GM19025 (cell line): Measurements from ENCODE around the gene RAMAC.
"Not testable (repeated sequence)": the region's sequence is repeated elsewhere in the genome, so short reads cannot be mapped to it uniquely, and the experiment has no call there.

ENCODE experiments used
- ATAC-seq: cut with Tn5 transposase; IDR thresholded peaks from one replicate; pipeline ENCODE4 v1.9.1; 2021; ENCODE audit warnings: mild to moderate bottlenecking, low read depth, moderate library complexity; ENCODE audit not compliant: unreplicated experiment

Gene RAMAC

DNA sequence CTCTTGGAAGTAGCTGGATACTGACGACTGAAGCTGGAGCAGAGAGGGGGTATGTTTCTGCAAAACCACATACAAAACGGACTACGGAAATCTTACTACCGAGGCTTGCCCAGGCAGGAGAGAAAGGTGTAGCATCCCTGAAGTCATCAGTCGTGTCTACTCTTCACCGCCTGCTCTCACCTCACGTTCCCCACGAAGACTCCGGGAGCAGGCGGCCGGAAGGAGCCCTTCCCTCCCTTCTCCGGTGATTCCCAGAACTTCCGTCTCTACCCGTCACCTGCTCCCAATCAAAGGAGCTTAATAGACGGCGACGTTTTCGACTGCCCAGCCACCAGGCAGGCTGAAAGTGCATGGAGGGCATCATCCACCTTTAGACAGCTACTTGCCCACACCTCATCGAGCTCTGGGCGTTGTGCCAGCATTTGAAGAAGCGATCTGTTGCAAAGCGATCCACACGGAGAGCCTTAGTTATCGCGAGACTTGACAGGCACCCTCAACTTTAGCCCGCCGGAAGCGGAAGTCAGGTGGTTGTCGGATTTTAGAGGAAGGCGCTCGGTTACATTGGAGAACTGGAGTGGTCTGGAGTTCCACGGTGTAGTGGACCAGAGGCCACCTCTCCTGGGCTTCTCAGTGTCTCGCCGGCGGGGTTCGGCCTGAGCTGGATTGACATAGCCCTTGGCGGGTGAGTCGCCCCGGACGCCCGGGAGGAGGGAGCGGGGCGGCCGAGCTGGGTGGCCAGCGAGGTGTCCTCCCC lies at the start of gene RAMAC:
TSS of gene RAMAC (plus strand) at position 523 of the 754 bp plus-strand sequence. CDS start 2,809 bp downstream, outside the sequence.
- ATAC-seq: peak; percentile 95

GRCh38 chr15:82936966-82937711 lies 48.9 kb upstream of the RAMAC start:
- no peak for ATAC-seq

DNA sequence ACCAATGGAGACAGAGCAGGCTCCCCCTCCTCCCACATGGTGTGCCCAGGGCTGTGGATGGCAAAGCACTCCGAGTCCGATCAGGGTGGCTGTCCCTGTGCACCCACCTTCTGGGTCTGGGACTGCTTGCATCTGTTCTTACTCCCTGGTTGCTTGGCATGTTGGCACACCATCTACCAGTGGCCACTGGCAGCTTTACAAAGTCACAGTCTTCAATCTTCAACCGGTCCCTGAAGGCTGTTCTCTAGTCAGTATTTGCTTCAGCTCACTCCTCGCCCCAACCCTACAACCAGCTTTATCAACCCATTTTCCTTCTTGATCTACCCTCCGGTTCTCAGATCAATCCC lies 48.3 kb upstream of the RAMAC start:
- ATAC-seq: no peak

DNA sequence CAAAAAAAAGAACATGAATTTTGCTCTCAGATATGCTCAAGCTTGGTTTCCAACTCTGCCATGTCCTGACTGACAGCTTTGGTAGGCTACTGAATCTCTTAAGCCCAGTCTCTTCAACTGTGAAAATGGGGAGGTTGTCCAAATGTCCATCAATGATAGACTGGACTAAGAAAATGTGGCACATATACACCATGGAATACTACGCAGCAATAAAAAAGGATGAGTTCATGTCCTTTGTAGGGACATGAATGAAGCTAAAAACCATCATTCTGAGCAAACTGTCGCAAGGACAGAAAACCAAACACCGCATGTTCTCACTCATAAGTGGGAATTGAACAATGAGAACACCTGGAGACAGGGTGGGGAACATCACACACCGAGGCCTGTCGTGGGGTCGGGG lies 46.3 kb upstream of the RAMAC start:
- not testable (repeated sequence) for ATAC-seq

- ATAC-seq: no peak
Observed at GRCh38 chr15:82942691-82943090, 43.3 kb upstream of the RAMAC start.

DNA sequence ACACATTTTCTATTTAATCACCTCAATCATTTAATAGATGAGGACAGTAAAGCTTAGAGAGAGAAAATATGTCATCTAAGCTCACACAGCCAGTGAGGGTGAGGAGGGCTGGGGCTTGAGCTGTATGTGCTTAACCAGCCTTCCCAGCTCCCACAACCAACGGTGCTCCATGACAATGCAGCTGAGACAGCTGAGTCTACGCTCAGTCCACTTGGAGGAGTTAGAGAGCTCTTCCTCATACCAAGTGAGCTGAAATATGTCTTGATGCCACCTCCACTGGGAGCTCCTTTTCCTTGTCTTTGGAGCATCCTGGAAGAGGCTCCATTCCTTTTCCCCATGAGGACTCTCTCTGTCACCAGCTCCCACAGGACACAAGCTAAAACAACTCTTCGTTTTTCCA lies 42.8 kb upstream of the RAMAC start:
- ATAC-seq: no peak

- ATAC-seq: no peak
Observed at GRCh38 chr15:82944056-82944455, 42.0 kb upstream of the RAMAC start.

DNA sequence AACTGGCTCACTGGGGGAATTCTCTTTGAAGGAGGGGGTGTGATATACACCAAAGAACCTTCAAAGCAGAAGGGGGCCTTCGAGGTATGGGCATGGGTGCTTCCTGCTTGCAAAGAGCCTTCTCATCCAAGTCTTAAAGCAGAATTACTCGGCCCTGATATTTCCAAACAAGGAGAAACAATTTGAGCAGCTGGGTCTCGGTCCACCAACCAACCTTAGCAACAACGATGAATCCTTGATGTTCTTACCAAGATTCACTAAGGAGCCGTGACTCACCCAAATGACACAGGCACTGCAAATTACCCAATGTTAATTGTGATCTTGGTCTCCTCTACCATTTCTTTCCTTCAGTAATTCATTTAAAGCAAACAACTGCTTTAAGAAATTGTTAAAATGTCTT lies 41.2 kb upstream of the RAMAC start:
- ATAC-seq: no peak

DNA sequence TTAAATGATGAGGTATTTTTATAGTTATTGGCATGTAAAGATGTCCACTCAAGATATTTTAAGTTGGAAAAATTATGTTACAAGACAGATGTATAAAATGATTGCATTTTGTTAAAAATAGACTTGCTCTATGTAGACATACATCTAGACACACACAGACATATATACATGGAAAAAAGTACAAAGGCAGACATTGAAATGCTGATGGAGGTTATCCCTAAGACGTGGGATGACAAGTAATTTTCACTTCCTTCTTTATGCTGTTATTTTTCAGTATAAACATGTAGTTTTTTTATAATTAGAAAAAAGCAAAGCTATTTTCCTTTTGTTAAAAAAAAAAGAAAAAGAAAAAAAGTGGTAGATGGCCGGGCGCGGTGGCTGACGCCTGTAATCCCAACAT lies 40.7 kb upstream of the RAMAC start:
- no peak for ATAC-seq

GRCh38 chr15:82946155-82946701 lies 39.8 kb upstream of the RAMAC start:
- no peak for ATAC-seq

DNA sequence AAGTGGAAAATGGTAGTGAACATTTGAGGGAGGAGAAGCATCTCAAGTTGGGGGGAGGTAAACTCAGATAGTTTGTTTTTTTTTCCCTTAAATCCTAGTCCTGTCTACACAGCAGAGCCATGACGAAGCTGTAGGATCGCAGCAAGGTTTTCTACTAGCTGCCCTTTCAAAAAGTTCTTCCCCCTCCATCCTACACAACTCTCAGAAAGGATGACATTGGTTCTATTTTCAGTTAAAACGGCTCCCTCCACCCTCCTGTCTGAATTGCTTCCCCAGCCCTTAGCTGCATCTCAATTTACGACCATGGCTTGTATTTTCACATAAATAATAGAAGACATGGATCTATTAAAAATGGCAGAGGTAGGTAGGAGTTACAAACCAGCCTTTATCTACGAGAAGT lies 35.7 kb upstream of the RAMAC start:
- no peak for ATAC-seq

- no peak for ATAC-seq
Observed at GRCh38 chr15:82950746-82951370, 35.2 kb upstream of the RAMAC start.

- ATAC-seq: no peak
Observed at GRCh38 chr15:82951472-82952157, 34.4 kb upstream of the RAMAC start.

DNA sequence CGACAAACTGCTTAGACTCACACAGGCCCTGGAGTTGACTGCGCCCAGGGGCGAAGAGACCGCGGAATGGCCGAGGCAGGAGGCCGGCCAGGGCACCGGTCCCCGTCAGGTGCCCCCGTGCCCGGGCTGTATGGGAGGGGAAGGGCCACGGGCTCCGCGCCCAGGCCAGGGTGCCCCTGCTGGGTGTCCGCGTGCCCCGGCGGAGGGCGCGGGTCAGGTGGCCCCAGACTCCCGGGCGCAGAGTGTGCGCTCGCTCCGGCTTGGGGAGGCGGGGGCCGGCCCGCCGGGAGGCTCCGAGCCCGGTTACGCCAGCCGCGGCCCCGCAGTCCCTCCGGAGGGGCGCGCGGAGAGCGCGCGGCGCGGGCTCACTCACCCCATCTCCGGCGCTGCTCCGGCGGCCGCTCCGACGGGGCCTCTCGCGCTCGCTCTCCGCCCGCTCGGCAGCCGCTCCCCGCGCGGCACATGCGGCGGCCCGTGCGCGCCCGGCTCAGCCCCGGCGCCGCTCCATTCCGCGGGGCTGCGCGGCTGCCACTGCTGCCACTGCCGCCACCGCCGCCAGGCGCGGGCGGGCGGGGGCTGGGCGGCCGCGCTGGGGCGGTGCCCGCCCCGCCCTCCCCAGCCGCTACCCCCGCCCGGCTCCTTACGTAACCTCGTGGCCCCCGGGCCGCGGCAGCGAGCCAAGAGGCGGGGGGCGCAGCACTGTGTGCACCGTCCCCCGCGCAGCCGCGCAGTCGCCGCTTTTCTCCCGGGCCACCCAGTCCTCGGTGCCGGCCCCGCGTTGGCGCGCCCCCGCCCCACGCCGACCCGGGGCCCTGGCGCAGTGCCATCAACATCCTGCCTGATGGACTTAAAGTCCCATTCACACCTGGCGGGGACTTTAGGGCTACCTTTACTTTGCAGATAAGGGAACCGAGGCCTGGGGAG lies 33.6 kb upstream of the RAMAC start, which contains the start of gene HOMER2:
TSS of gene HOMER2 (minus strand) at position 563 of the 924 bp plus-strand sequence. CDS start at position 378, 185 bp downstream.
- ATAC-seq: no peak

DNA sequence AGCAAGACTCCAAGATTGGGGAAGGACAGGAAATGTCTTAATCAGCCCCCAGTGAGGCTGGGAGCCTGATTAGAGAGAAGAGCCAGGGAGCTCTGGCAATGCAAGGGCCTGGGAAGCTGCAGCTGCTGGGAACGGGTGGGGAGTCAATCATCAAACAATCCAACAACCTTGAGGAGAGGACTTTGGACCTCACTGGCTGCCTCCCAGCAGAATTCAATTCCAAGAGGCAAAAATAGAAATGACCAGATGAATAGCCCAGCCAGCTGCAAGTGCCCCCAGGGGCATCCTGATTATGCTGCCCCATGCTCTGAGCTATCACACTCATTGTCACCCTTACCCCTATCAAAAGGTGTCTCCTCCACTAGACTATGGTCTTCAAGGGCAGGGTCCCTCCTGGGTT lies 27.4 kb upstream of the RAMAC start:
- no peak for ATAC-seq

GRCh38 chr15:82959423-82959822 lies 26.6 kb upstream of the RAMAC start:
- ATAC-seq: no peak

DNA sequence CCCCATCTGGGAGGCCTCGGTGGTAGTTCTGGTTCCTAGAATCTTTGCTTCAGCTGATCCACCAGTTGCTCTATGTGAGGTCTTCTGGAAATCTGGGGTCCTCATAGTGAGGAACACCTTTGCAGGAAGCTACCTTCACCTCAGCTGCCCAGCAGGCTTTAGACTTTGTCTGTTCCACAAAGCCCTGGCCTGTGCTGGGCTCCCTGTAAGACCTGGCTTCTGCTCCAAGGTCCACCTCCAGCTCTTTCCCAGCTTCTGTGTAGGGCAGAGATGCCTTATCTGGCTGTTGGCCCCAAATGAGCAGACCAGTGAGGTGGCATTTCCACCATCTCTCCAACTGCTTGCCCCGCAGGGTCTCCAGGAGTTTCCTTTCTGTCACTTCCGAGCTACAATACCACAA lies 25.2 kb upstream of the RAMAC start:
- no peak for ATAC-seq

- ATAC-seq: no peak
Observed at GRCh38 chr15:82963471-82964341, 22.3 kb upstream of the RAMAC start.

GRCh38 chr15:82964890-82965289 lies 21.1 kb upstream of the RAMAC start:
- ATAC-seq: no peak
